A673 (cell line): Measurements from ENCODE around the gene KIF7.

Experiments used
- CTCF ChIP-seq: fragments of 300-800, 200-600 bp; sonication (generic); conservative IDR thresholded peaks from 2 replicates; pipeline ENCODE4 v1.5.1; 2017; ENCODE audit warnings: low read depth, mild to moderate bottlenecking, antibody characterized with exemption, low read length, moderate library complexity, mixed read lengths
- EZH2 ChIP-seq: fragments of 200-600 bp; sonication (generic); IDR thresholded peaks from 2 replicates; pipeline ENCODE4 v1.6.1; 2017; ENCODE audit warnings: borderline replicate concordance, low read depth, mild to moderate bottlenecking, mixed read lengths, antibody characterized with exemption, low read length; ENCODE audit not compliant: poor library complexity, severe bottlenecking

GRCh38 chr15:89675606-89676005 is 20.3 kb upstream of the KIF7 start:
- no peak for TF ChIP-seq CTCF
- TF ChIP-seq EZH2, result no peak
